Middle frontal gyrus (tissue), 1 donor: Measurements from ENCODE around the gene MAPK7.

Experiments
- DNase-seq: peaks from one replicate; pipeline ENCODE4 v3.0.0-alpha.2; 2015; ENCODE audit warnings: low spot score; ENCODE audit errors: extremely low spot score

Gene MAPK7

DNA sequence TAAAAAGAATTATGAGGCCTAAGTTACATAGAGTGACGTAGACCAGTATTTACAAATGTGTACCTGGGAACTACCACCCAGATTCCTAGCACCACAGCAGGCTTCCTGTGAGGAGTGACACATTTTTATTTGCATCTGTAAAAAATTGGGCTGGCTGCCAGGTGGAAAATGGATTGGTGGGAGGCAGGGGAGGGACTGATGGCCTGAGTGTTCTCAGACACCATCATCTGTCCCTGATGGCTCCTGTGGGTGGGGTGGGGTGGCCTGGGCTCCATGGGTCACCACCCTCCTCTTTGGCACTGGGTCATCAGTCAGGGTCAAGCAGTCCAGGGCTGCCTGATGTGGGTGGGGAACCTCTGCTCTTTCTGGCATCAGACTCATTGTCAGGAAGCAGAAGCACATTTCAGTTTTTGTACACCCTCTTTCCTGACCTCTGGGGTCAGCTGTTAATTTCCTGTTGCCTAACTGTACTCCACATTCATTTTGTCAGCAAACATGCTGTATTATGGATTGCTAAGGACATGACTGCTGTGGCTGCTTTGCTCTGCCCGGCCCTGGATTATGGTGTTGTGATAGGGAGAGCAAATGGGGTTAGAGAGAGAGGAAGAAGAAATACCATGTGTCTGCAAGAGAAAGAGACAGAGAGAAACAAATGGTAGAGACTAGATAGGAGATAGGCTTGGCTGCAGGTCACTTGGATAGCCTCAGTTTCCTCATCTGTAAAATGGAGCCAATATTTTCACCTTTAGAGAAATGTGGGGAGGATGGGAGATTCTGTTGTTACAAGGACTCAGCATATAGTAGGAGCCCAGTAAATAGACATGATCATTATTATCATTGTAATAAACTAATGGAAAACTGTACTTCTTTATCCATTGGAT is 20.2 kb downstream of the MAPK7 start:
- DNase-seq = no peak

DNA sequence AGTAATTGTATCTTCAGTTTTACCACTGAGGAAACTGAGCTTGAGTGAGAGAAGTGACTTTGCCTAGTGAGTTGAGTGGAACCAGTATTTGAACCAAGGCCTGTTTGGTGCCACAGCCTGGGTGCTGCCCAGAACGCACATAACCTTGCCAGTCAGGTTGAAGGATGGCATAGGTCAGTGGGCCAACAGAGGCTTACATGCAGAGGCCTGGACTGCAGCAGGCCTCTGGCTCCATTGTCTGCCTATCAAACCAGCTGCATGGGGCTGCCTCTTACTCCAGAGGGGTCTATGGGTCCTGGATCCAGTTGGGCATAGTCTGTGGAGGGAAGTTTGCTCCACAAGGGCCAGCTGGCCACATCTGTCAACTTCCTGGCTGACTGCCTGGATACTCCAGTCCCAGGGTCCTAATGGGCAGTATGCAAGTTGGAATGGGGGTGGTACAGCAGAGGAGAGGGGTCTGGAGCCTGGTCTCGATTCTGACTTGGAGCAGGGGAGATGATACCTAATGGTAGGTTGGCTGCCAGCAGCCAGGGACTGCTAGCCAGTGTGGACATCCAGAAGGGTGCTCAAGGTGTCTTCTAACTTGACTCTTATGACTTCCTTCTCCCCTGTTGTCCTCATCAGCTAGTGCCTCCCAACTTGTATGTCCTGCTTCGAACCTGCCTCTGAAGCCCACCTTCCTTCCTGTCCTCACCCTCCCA is 21.6 kb downstream of the MAPK7 start:
- DNase-seq = no peak

GRCh38 chr17:19401321-19402010 is 23.2 kb downstream of the MAPK7 start:
- DNase-seq = no peak

- DNase-seq = no peak
Observed at GRCh38 chr17:19402171-19402570, 23.9 kb downstream of the MAPK7 start.

DNA sequence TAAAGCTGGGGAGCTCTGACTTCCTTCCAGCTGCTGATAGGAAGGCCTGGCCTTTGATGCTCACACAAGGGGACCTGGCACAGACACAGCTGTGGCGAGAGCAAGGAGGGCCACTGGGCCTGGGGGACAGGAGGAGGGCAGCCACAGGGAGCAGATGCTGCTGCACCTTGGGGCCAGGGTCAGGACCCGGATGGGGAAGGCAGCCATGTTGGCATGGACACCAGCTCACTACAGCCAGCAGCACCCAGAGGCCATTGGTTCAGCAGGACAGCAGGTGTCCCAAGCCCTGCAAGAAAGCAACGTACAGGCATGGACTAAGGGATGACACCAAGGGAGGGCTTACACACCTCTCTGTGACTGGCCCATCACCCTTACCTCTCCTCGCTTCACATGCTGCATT is 24.7 kb downstream of the MAPK7 start:
- DNase-seq = no peak

DNA sequence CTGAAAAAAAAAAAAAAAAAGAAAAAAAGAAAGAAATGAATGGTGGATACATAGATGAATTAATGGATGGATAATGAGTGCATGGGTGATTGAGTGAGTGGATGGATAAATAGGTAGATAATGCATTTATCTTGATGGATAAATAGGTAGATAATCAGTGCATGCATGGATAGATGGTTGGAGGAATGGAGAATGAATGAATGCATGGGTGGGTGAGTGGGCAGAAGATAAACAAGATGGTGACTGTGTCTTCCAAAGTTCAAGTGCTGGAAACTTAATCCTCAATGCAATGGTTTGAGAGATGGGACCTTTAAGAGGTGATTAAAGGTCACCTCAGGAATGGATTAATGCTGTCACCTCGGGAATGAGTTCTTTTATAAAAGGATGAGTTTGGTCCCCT is 26.0 kb downstream of the MAPK7 start:
- no peak for DNase-seq

- no peak for DNase-seq
Observed at GRCh38 chr17:19405114-19405513, 26.8 kb downstream of the MAPK7 start.

GRCh38 chr17:19407601-19408345 is 29.5 kb downstream of the MAPK7 start:
- no peak for DNase-seq

GRCh38 chr17:19408346-19408710 is 30.0 kb downstream of the MAPK7 start:
- no peak for DNase-seq

- DNase-seq = no peak
Observed at GRCh38 chr17:19409066-19409465, 30.8 kb downstream of the MAPK7 start.

DNA sequence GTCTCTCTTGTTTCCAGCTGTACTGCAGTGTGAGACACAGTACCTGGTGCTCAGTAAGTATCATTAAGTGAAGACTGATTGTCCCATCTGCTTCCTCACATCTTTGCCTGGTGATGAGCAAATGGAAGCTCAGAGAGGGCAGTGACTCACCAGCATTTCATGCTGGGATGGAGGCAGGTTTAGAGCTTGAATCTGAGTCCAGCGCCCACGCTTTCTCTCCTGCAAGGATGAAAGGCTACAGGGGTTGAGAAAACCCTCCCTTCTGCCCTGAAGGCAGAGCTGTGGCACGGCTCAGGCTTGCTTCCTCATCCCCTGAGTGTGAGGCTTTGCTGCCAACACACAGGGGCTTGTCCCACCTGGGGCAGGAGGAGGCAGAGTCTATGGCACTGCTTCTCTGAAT is 31.2 kb downstream of the MAPK7 start:
- DNase-seq = no peak

GRCh38 chr17:19410091-19410490 is 31.8 kb downstream of the MAPK7 start:
- no peak for DNase-seq

GRCh38 chr17:19410875-19411620 is 32.8 kb downstream of the MAPK7 start, which contains the start of gene RNF112:
RNF112 (plus strand) TSS chr17:19411232; CDS start chr17:19411409, 177 bp downstream.
- peak; percentile 63 for DNase-seq

- peak; percentile 21 for DNase-seq
Observed at GRCh38 chr17:19411631-19412030, 33.3 kb downstream of the MAPK7 start.

DNA sequence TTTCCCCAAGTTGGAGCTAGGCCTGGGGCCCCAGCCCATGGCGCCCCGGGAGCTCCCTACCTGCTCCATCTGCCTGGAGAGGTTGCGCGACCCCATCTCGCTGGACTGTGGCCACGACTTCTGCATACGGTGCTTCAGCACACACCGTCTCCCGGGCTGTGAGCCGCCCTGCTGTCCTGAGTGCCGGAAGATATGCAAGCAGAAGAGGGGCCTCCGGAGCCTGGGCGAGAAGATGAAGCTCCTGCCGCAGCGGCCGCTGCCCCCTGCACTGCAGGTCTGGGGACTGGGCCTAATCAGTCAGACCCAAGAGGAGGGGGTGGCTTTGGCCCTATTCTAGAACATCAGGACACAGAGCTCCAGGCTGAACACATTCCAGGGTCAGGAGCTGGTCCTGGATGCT is 34.2 kb downstream of the MAPK7 start:
- no peak for DNase-seq

DNA sequence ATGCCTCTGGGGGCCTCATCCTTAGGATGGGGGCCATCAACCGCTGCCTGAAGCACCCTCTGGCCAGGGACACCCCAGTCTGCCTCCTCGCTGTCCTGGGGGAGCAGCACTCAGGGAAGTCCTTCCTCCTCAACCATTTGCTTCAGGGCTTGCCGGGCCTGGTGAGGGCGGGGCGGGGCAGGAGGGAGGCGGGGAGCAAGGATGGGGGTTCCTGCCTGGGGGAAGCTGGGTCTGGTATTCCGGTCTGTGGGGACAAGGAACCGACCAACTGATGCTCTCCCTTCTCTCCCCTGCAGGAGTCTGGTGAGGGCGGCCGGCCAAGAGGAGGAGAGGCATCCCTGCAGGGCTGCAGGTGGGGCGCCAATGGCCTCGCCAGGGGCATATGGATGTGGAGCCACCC is 34.7 kb downstream of the MAPK7 start:
- no peak for DNase-seq

DNA sequence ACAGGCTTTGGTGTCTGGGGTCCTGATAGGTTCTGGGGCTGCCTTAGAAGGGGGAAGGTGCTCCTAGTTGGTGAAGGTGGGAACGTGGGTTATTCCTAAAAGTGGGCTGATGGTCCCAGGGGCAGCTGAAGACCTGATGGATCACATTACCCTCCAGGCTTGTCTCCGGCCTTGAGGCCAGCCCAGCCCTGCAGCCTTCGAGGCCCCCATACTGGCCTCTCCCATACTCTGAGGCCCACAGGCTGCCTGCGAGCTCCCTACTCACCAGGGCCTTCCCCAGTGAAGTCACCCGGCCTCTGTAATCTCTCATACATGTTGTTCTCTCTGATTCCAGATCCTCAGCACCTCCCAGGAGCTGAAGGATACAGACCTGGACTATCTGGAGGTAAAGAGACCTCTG is 35.5 kb downstream of the MAPK7 start:
- no peak for DNase-seq

DNA sequence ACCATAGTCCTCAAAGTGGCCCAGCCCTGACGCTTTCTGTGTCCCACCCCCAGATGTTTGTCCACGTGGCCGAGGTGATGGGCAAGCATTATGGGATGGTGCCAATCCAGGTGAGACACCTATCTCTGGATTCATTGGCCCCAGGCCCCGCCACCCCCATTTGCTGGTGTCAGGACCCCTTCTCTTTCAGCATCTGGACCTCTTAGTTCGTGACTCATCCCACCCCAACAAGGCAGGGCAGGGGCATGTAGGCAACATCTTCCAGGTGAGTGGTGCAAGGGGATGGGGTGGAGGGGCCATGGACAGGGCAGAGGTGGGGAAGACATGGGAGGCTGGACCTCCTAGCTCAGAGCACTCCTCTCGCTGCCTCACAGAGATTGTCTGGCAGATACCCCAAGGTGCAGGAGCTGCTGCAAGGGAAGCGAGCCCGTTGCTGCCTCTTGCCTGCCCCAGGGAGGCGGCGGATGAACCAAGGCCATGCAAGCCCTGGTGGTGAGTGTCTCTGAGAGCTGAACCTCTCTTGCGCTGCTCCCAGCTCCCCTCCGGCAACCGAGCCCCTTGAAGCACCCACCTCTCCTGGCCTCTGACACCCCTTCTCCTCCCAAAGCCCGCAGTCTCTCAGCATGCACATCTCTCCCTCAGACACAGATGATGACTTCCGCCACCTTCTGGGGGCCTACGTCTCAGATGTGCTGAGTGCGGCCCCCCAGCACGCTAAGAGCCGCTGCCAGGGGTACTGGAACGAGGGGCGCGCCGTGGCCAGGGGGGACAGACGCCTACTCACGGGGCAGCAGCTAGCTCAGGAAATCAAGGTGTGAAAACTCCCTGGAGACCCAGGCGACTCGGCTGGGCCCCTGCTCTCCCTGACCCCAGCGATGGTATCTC is 36.3 kb downstream of the MAPK7 start:
- DNase-seq = no peak

DNA sequence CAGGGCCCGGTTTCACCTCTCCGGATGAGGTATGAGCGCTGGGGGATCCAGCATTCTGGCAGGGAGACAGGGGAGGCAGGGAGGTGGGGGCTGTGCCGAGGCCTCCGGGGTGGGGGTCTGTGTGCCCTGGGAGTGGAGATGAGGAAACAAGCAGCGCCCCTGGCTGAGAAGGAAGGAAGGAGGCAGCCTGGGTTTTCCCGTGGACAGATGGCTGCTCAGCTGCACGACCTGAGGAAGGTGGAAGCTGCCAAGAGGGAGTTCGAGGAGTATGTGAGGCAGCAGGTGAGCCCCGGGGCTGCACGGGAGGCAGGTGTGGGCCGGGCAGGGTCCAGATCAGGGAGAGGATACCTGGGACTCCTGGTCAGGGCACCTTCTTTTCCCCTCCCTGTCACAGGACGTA is 37.0 kb downstream of the MAPK7 start:
- no peak for DNase-seq
